K562 (cell line): Measurements from ENCODE around the gene CLCN6. TPM values are rescaled to one million over a fixed set of nuclear protein-coding genes. Genes with fewer than 3 reads are reported as not detected.

ENCODE experiments used
- ATAC-seq: fragments of 200-7000 bp; cut with Tn5 transposase; 3 replicates; pipeline ENCODE4 v1.9.1; 2020; ENCODE audit warnings: moderate library complexity
- BruUV-seq: library from RNA; stranded (reverse); fragments of 400-500 nt; replicated peaks from 2 replicates; lab custom pipeline; 2021; lab: Mats Ljungman, UMichigan
- CTCF ChIA-PET: fragments of 300-600 bp; formaldehyde crosslinking; extraction: SDS; loops from one replicate; lab custom pipeline; 2021; ENCODE audit warnings: low intra/inter-chr PET ratio; lab: Yijun Ruan, JAX
- POLR2A ChIA-PET: fragments of 300-600, 350-650 bp; sonication (Branson Sonifier 250); formaldehyde crosslinking; extraction: SDS; loops from one replicate; lab custom pipeline; 2021; ENCODE audit warnings: antibody characterized with exemption, inconsistent platforms; lab: Yijun Ruan, JAX
- DNase-seq, 4 experiments: peaks; one replicate each; pipeline versions ENCODE4 v3.0.0 to v3.0.0-alpha.2; 2011 to 2018; ENCODE audit warnings: low spot score in 3 of 4, mixed read lengths in 3 of 4; ENCODE audit errors: extremely low read depth in 1 of 4
- FAIRE-seq: peaks from 2 replicates; lab custom pipeline; 2011; peaks lifted over from hg19 to GRCh38; lab: Jason Lieb, UNC
- H2AFZ ChIP-seq: 2 replicates; pipeline ENCODE4 v1.6.0; 2011; ENCODE audit warnings: low read depth, low read length, control low read depth, inconsistent platforms
- H3K27ac ChIP-seq: fragments of 200-600 bp; 3 replicates; pipeline ENCODE4 v1.8.0; 2011; ENCODE audit warnings: low read depth, mild to moderate bottlenecking, control low read depth, inconsistent platforms, low read length, moderate library complexity, mixed read lengths; ENCODE audit errors: extremely low read depth
- H3K27me3 ChIP-seq, 2 experiments: fragments of 300-600 bp in 1 of 2; 2 replicates in 1 of 2; 3 replicates in 1 of 2; pipeline versions ENCODE4 v1.6.0 to v1.8.0; 2011; ENCODE audit warnings: inconsistent platforms in 2 of 2, low read length in 2 of 2, mild to moderate bottlenecking in 1 of 2, mixed read lengths in 1 of 2, moderate library complexity in 1 of 2; ENCODE audit not compliant: control insufficient read depth in 2 of 2, insufficient read depth in 2 of 2
- H3K36me3 ChIP-seq: fragments of 300-600 bp; 3 replicates; pipeline ENCODE4 v1.8.0; 2011; ENCODE audit warnings: mild to moderate bottlenecking, low read length, inconsistent platforms; ENCODE audit not compliant: control insufficient read depth, insufficient read depth
- H3K4me1 ChIP-seq, 2 experiments: fragments of 200-600 bp in 1 of 2; replicated peaks in 1 of 2; 2 replicates in 1 of 2; 3 replicates in 1 of 2; pipeline versions ENCODE4 v1.5.1 to v1.8.0; 2011; ENCODE audit warnings: inconsistent platforms in 2 of 2, low read length in 2 of 2, mild to moderate bottlenecking in 1 of 2, mixed read lengths in 1 of 2, moderate library complexity in 1 of 2; ENCODE audit not compliant: control insufficient read depth in 2 of 2, insufficient read depth in 2 of 2
- H3K4me2 ChIP-seq: 2 replicates; pipeline ENCODE4 v1.6.1; 2011; ENCODE audit warnings: low read length, control low read depth, inconsistent platforms, mixed read lengths; ENCODE audit not compliant: insufficient read depth
- H3K4me3 ChIP-seq: fragments of 200-600 bp; sonication (generic), shearing (Covaris generic); 2 replicates; pipeline ENCODE4 v1.5.1; 2016; ENCODE audit warnings: control low read depth, inconsistent platforms
- H3K79me2 ChIP-seq: fragments of 200-600 bp; 3 replicates; pipeline ENCODE4 v1.8.0; 2011; ENCODE audit warnings: low read length, inconsistent platforms; ENCODE audit not compliant: control insufficient read depth, insufficient read depth
- H3K9ac ChIP-seq, 2 experiments: 2 replicates each; pipeline versions ENCODE4 v1.6.0 to v1.6.1; 2011; ENCODE audit warnings: low read depth in 2 of 2, low read length in 2 of 2, control low read depth in 1 of 2, inconsistent platforms in 1 of 2, mild to moderate bottlenecking in 1 of 2, mixed read lengths in 1 of 2; ENCODE audit not compliant: insufficient read depth in 1 of 2
- H3K9me1 ChIP-seq: one replicate; pipeline ENCODE4 v1.6.0; 2011; ENCODE audit warnings: inconsistent platforms, mild to moderate bottlenecking, low read length, moderate library complexity; ENCODE audit not compliant: control insufficient read depth, insufficient read depth
- H3K9me3 ChIP-seq: replicated peaks from 2 replicates; pipeline ENCODE4 v1.5.1; 2011; ENCODE audit warnings: low read depth, low read length, inconsistent platforms; ENCODE audit not compliant: control insufficient read depth, insufficient read depth
- H4K20me1 ChIP-seq: replicated peaks from 2 replicates; pipeline ENCODE4 v1.6.1; 2011; ENCODE audit warnings: low read length, inconsistent platforms, mixed read lengths; ENCODE audit not compliant: control insufficient read depth, insufficient read depth
- BCL6 ChIP-seq: fragments of 250-450 bp; sonication (Bioruptor Pico); IDR thresholded peaks from 2 replicates; pipeline ENCODE4 v1.4.0; 2020
- BRD4 ChIP-seq: fragments of 200-600 bp; sonication (generic); IDR thresholded peaks from 2 replicates; pipeline ENCODE4 v1.6.1; 2017; ENCODE audit warnings: inconsistent platforms
- CREM ChIP-seq: IDR thresholded peaks from 2 replicates; pipeline ENCODE4 v1.6.1; 2014; ENCODE audit warnings: antibody characterized with exemption, low read depth
- CTBP1 ChIP-seq: fragments of 450-650 bp; IDR thresholded peaks from 2 replicates; pipeline ENCODE4 v1.6.1; 2016; ENCODE audit warnings: borderline replicate concordance
- HDAC8 ChIP-seq: fragments of 450-650 bp; IDR thresholded peaks from 2 replicates; pipeline ENCODE4 v1.6.1; 2016; ENCODE audit warnings: mild to moderate bottlenecking, missing genetic modification characterization, moderate library complexity, missing compliant biosample characterization
- MECOM ChIP-seq: fragments of 250-450 bp; sonication (Bioruptor Pico); IDR thresholded peaks from 2 replicates; pipeline ENCODE4 v1.8.0; 2022; ENCODE audit warnings: inconsistent platforms
- MYC ChIP-seq, 2 experiments: fragments of 250-450 bp in 1 of 2; sonication (Bioruptor Pico) in 1 of 2; IDR thresholded peaks; 2 replicates each; pipeline versions ENCODE4 v1.5.1 to v1.6.1; 2012 to 2021; ENCODE audit warnings: low read depth in 2 of 2, borderline replicate concordance in 1 of 2, improper control_type of control experiment in 1 of 2, low read length in 1 of 2, mild to moderate bottlenecking in 1 of 2, moderate library complexity in 1 of 2
- NR2F6 ChIP-seq: fragments of 450-650 bp; formaldehyde crosslinking; IDR thresholded peaks from 2 replicates; pipeline ENCODE4 v1.4.0; 2020; ENCODE audit warnings: mild to moderate bottlenecking
- PRMT5 ChIP-seq: sonication (generic); formaldehyde crosslinking; IDR thresholded peaks from 2 replicates; pipeline ENCODE4 v1.5.0; 2020; ENCODE audit warnings: missing genetic modification reagents
- SOX6 ChIP-seq: fragments of 450-650 bp; IDR thresholded peaks from 2 replicates; pipeline ENCODE4 v1.6.1; 2014; ENCODE audit warnings: mild to moderate bottlenecking
- TOE1 ChIP-seq, 2 experiments: fragments of 450-650 bp in 1 of 2; sonication (generic) in 1 of 2; formaldehyde crosslinking in 1 of 2; IDR thresholded peaks; 2 replicates each; pipeline versions ENCODE4 v1.7.1 to v1.8.0; 2016 to 2022; ENCODE audit warnings: borderline replicate concordance in 2 of 2, mild to moderate bottlenecking in 2 of 2, antibody characterized with exemption in 1 of 2, inconsistent platforms in 1 of 2, low read depth in 1 of 2, missing genetic modification reagents in 1 of 2, moderate library complexity in 1 of 2
- ZC3H11A ChIP-seq: IDR thresholded peaks from 2 replicates; pipeline ENCODE4 v1.6.1; 2012; ENCODE audit warnings: low read depth, low read length, improper control_type of control experiment
- ZKSCAN8 ChIP-seq: fragments of 200-800 bp; sonication (Bioruptor generic); IDR thresholded peaks from 2 replicates; pipeline ENCODE4 v1.6.1; 2016; ENCODE audit warnings: missing genetic modification characterization, missing compliant biosample characterization
- ZNF212 ChIP-seq: fragments of 450-650 bp; formaldehyde crosslinking; IDR thresholded peaks from 2 replicates; pipeline ENCODE4 v1.4.0; 2020; ENCODE audit warnings: mild to moderate bottlenecking
- WGBS: fragments of 100-300 bp; shearing (Covaris generic); methylation state at CpG from one replicate; pipeline ENCODE4 v1.1.6; 2016; ENCODE audit warnings: low coverage, mixed read lengths; ENCODE audit not compliant: insufficient coverage; ENCODE audit errors: missing lambda C conversion rate; 5-methylcytosine and 5-hydroxymethylcytosine counted together
- in situ Hi-C: fragments of 300-500 bp; cut with MboI; formaldehyde crosslinking; loops from 4 replicates; pipeline ENCODE4 v1.15.0; 2018; ENCODE audit warnings: inconsistent platforms, mixed read lengths
- intact Hi-C: fragments of 100-400 bp; cut with micrococcal nuclease; formaldehyde crosslinking; loops from 2 replicates; pipeline ENCODE4 v1.14.2; 2022
- polyA plus RNA-seq, 8 experiments: library from polyadenylated mRNA; depleted of rRNA in 4 of 8; stranded (reverse) in 5 of 8; unstranded in 3 of 8; fragments of >200 nt; fragmentation: Nextera tagmentation in 2 of 8; fragmentation: Illumina TruSeq in 1 of 8; extraction: Ambion mirVana in 2 of 8; extraction: Trizol in 1 of 8; gene quantifications; 2 replicates each; pipeline versions ENCODE4 v1.2.1 to v1.2.3, GENCODE V29; 2011 to 2014; ENCODE audit warnings: inconsistent platforms in 1 of 8, missing spikeins in 1 of 8
- total RNA-seq, 7 experiments: library from RNA; depleted of rRNA in 6 of 7; stranded (reverse); fragments of >200 nt in 6 of 7; fragmentation: Illumina TruSeq in 2 of 7; extraction: Trizol in 2 of 7; gene quantifications; 2 replicates each; pipeline versions ENCODE4 v1.2.1 to v1.2.3, GENCODE V29; 2011 to 2021; ENCODE audit warnings: low replicate concordance in 1 of 7
- TF ChIP-seq, protein P1 (sequence below): sonication (generic); formaldehyde crosslinking; IDR thresholded peaks from 2 replicates; pipeline ENCODE4 v1.8.0; 2022; ENCODE audit warnings: mild to moderate bottlenecking, missing genetic modification reagents
- TF ChIP-seq, protein P2 (sequence below): fragments of 250-450 bp; sonication (Bioruptor Pico); IDR thresholded peaks from 2 replicates; pipeline ENCODE4 v1.4.0; 2020
- TF ChIP-seq, protein P3 (sequence below), 3 experiments: IDR thresholded peaks in 2 of 3; conservative IDR thresholded peaks in 1 of 3; 2 replicates each; pipeline ENCODE4 v1.5.1; 2011 to 2012; ENCODE audit warnings: low read length in 3 of 3, mild to moderate bottlenecking in 3 of 3, control low read depth in 2 of 3, improper control_type of control experiment in 1 of 3, inconsistent platforms in 1 of 3, low read depth in 1 of 3, mixed read lengths in 1 of 3, moderate library complexity in 1 of 3; ENCODE audit not compliant: insufficient read depth in 2 of 3

The CLCN6 gene
- total and polyA plus RNA-seq, 9 of the 15 experiments (the other 6 are each of a cell fraction or from before 2014, with no cell fraction given) = 2.0 to 21.8 (median 13.6) TPM

DNA sequence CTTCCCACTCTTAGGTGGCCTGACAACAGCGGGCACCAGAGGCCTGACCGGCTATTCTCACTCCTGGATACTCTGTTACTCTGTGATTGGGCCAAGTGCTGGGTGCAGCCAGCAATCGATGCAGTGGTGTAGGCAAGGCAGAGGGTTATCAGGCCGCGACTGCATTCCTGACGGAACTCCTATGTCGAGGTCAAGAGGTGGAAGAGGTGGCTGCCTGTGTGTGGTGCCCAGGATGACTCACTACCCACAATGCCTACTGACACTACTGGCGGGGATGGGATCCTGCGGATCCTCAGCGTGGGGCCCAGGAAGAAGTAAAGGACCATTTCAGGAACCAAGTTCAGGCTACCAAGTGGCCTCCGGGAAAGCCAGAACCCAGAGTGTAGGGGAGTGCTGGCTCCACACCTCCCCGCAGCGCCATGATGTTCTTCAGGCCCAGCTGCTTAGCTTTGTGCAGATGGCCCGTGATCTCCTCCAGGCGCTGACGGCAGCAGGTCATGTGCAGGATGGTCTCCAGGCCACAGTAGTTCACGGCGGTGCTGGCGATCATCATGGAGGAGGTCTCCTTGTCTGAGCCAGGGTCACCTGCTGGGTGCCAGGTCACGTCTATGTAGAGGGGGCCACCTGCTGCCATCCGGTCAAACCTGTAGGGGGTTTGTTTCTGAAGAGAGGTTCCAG, 5.1 kb upstream of the CLCN6 start:
- no peaks in the 10 kb centered on the region for H3K9me1 ChIP-seq
- peak overlapping the region; percentile 71 to 89 for H3K9ac ChIP-seq
- H3K4me1 ChIP-seq = peaks cover 64 to 72% of the 10 kb centered on the region in 2 experiments
- ATAC-seq (no peak), FAIRE-seq (no peak), DNase-seq (peak in 3 of 4 experiments; percentile 46 to 68 (median 56))
- peak overlapping the region; percentile 100 for H3K27ac ChIP-seq
- BruUV-seq = no TSS peak
- H3K36me3 ChIP-seq = peaks cover 49% of the 10 kb centered on the region
- H3K27me3 ChIP-seq = no peaks in the 10 kb centered on the region
- H3K9me3 ChIP-seq = no peaks in the 10 kb centered on the region
- peak overlapping the region; percentile 92 for H3K4me2 ChIP-seq
- peak overlapping the region; percentile 81 for H3K4me3 ChIP-seq
- ChIA-PET POLR2A (interaction anchor here (4.5 to 4.9 kb wide), 2 partner anchors 10 to 108 kb away, joined by 75 to 80 read pairs; no protein-coding TSS in a partner anchor), CTCF (no interaction called here)
- peaks cover 79% of the 10 kb centered on the region for H3K79me2 ChIP-seq
- in situ Hi-C loops (no loop called here), intact Hi-C loops (loop anchor here (5.0 kb wide), 1 partner anchor 181 kb away; the partner anchor contains the start of gene MFN2)
- 0 out of 2 replicates have a peak, but pooled peaks cover 5% of the 10 kb centered on the region for H4K20me1 ChIP-seq
- 27% methylated on average over 21 of the region's 21 CpGs for WGBS
- H2AFZ ChIP-seq = no peak overlapping the region
- TF ChIP-seq CTBP1 (peak; percentile 28; the same call in 1 of the 2 replicates), ZNF212 (CRISPR knock-in tag) (0 out of 2 replicates have a peak, but pooled peaks have one; percentile 26), ZKSCAN8 (CRISPR knock-in tag) (peak; percentile 75; the same call in 1 of the 2 replicates), PRMT5 (CRISPR knock-in tag) (no peak), HDAC8 (tag) (0 out of 2 replicates have a peak, but pooled peaks have one; percentile 35), MECOM (CRISPR knock-in tag) (no peak; the same call in 1 of the 2 replicates), ZC3H11A (0 out of 2 replicates have a peak, but pooled peaks have one; percentile 25), BCL6 (no peak), BRD4 (0 out of 2 replicates have a peak, but pooled peaks have one; percentile 58), CREM (peak; percentile 12; the same call in 1 of the 2 replicates), TOE1 (IDR thresholded peaks at IDR 0.05; ENCODE audit: borderline replicate concordance) (no peak), TOE1 (CRISPR knock-in tag; IDR thresholded peaks at IDR 0.05; ENCODE audit: borderline replicate concordance, low read depth) (0 out of 2 replicates have a peak, but pooled peaks have one; percentile 19), NR2F6 (CRISPR knock-in tag) (no peak), MYC (IDR thresholded peaks at IDR 0.05; ENCODE audit: low read depth, low read length) (peak; percentile 22), MYC (CRISPR knock-in tag; IDR thresholded peaks at IDR 0.05; ENCODE audit: borderline replicate concordance, low read depth) (peak; percentile 15; the same call in 1 of the 2 replicates), SOX6 (0 out of 2 replicates have a peak, but pooled peaks have one; percentile 9)
- TF ChIP-seq, protein P1, sequence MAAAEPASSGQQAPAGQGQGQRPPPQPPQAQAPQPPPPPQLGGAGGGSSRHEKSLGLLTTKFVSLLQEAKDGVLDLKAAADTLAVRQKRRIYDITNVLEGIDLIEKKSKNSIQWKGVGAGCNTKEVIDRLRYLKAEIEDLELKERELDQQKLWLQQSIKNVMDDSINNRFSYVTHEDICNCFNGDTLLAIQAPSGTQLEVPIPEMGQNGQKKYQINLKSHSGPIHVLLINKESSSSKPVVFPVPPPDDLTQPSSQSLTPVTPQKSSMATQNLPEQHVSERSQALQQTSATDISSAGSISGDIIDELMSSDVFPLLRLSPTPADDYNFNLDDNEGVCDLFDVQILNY (CRISPR knock-in tag) = 0 out of 2 replicates have a peak, but pooled peaks have one; percentile 62
- TF ChIP-seq, protein P2, sequence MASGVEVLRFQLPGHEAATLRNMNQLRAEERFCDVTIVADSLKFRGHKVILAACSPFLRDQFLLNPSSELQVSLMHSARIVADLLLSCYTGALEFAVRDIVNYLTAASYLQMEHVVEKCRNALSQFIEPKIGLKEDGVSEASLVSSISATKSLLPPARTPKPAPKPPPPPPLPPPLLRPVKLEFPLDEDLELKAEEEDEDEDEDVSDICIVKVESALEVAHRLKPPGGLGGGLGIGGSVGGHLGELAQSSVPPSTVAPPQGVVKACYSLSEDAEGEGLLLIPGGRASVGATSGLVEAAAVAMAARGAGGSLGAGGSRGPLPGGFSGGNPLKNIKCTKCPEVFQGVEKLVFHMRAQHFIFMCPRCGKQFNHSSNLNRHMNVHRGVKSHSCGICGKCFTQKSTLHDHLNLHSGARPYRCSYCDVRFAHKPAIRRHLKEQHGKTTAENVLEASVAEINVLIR (CRISPR knock-in tag) = peak; percentile 8; the same call in 1 of the 2 replicates
- TF ChIP-seq, protein P3, sequence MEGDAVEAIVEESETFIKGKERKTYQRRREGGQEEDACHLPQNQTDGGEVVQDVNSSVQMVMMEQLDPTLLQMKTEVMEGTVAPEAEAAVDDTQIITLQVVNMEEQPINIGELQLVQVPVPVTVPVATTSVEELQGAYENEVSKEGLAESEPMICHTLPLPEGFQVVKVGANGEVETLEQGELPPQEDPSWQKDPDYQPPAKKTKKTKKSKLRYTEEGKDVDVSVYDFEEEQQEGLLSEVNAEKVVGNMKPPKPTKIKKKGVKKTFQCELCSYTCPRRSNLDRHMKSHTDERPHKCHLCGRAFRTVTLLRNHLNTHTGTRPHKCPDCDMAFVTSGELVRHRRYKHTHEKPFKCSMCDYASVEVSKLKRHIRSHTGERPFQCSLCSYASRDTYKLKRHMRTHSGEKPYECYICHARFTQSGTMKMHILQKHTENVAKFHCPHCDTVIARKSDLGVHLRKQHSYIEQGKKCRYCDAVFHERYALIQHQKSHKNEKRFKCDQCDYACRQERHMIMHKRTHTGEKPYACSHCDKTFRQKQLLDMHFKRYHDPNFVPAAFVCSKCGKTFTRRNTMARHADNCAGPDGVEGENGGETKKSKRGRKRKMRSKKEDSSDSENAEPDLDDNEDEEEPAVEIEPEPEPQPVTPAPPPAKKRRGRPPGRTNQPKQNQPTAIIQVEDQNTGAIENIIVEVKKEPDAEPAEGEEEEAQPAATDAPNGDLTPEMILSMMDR (IDR thresholded peaks at IDR 0.05 in 2 of 3, conservative IDR thresholded peaks at IDR 0.05 in 1 of 3; ENCODE audit: insufficient read depth in 2 of 3, low read depth in 1 of 3, low read length in 3 of 3) = peak in 1 of 3 experiments; percentile 21; a peak in 1 of 6 replicates
